ENCODE measurements around the gene CYBRD1.
"Not testable (repeated sequence)": the region's sequence is repeated elsewhere in the genome, so short reads cannot be mapped to it uniquely, and the experiment has no call there.

Gene CYBRD1

DNA sequence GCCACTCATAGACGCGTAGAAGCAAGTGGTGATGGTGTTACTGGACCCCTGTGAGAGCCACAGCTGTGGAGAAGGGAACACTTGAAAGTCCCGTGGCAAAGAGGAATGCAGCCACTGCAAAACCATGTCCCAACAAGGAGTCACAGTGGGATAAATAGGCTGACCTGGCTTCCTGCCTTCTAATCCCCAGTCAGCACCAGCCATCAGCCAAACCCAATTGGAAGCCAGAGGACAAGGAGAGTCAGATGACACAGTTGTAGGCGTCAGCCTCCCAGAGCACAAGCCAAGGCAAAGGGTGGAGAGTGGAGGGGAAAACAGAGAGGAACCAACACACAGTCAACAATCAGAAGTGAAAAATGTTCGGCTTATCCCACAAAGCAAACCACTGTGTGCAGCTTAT, 5.5 kb upstream of the CYBRD1 start:
- no peak for DNase-seq

DNA sequence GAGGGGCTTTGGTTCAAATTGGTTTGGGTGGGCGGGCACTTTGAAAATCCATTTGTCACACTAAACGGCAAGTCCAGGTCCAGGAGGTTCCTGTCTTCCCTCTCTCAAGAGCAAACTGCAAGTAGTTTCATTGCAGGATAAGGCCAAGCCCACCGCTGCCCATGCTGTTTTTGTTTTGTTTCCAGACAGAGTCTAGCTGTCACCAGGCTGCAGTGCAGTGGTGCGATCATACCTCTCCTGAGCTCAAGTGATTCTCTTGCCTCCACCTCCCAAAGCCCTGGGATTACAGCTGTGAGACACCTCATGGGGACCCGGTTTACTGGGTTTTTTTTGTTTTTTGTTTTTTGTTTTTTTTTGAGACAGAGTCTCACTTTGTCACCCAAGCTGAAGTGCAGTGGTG, 1.8 kb upstream of the CYBRD1 start:
- no peak for DNase-seq

DNA sequence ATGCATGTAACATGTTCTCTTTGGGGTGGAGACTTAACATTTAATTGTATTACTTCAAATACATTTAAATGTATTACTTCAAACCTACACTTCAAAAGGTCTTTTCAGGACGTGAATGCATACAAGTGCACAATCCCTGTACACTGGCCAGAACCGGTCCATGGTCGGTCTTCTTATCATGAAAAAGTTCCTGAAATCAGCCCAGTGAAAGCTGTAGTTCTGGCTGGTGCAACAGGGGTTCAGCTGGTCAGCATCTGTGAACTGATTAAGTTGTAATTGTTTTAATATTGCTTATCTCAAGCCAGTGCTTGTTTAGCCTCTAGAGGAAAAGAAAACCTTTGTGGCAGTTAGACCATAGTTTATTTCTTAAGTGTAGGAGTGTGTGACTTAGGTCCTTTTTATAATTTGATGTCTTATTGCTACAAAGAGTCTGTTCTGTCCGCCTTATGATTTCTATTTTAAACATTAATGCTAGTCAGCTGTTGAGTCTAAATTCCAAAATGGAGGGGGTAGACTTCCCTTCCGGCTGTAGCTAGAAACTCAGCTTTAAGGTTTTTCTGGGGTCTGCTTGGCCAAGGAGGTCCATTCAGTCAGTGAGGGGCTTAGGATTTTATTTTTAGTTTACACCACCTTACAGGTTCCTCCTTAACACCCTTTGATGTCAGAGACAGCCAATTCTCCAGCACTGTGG, 768 bp upstream of the CYBRD1 start:
- no peak for DNase-seq

DNA sequence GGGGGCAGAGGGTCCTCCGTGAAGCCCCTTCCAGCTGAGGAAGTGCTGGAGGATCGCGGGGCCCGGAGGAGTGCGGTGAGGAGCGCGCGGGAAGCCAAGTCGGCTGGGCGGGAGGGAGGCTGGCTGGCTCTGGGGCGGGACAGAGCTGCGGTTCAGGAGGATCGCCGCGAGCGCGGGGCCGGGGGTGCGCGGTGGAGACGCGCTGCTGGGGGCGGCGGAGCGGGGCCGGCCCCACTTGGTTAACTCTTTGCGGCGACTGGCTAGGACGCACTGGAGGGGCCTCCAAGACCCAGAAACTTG, 464 bp downstream of the CYBRD1 start:
- DNase-seq = no peak

DNA sequence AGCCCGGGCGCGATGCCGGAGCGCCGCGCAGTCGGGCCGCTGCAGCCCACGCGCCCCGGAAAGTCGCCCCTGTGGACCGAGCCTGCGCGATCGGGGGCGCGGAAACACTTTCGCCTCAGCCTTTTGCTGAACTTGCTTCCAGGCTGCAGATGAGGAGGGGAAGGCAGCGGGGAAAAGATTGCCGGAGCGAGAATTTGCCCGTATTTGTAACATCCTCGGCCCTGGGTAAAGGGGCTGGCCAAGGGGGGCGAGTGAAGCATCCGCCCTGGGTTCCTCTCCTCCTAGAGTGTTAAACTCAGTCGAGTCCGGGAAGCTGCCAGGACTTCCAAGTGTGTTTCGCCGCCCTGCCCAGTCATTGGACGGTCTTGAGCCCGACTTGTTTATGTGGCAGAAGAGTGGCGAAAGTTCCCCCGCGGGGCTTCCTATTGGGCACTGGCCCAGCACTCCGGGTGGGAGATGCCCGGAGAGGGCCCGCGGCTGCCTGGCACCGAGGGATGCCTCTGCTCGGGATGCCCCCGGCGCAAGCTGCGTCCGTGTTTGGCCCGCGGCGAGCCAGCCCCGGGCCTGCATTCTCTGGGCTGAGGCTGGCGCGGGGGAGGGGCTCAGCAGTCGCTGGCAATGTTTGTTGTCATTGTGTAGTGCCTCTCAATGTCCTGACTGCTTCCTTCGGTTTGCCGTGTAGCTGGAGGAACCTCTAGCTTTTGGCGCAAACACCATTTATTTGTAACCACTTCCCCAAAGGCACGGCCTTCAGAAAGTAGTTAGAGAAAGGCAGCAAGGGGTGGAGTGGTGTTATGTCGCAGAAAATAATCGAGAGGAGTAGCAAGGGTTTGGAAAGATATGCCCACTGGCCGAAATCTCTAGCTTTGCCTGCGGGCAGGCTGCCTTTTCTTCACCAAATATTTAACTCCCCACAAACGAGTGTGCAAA, 1.1 kb downstream of the CYBRD1 start:
- DNase-seq = no peak

DNA sequence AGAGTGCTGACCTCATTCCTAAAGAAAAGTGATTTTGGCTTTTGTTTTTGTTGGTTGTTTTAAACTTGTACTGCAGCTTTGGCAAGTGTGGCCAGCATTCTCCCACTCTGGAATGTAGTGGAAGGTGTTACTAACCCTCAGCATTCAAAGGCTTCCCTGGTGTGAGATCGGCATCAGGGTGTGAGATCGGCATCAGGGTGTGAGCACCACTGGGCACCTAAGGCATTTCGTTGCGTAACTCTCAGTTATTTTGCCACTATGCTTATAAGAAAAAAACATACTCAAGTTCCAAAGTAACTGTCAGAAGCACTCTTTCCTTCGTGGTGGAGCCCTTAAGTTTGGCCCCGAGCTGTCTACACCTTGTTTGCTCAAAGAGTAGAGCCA, 1.7 kb downstream of the CYBRD1 start:
- no peak for DNase-seq

DNA sequence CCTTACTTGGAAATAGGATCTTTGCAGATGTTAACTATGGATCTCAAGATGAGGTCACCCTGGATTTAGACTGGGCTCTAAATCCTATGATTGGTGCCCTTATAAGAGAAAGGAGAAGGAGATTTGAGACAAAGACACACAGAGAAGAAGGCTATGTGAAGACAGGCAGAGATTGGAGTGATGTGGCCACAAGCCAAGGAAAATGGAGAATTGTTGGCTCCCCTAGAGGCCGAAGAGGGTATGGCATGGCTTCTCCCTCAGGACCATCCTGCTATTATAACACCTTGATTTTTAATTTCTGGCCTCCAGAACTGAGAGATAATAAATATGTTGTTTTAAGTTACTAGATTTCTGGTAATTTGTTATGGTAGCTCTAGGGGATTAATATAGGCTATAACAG, 7.6 kb downstream of the CYBRD1 start:
- DNase-seq = no peak

DNA sequence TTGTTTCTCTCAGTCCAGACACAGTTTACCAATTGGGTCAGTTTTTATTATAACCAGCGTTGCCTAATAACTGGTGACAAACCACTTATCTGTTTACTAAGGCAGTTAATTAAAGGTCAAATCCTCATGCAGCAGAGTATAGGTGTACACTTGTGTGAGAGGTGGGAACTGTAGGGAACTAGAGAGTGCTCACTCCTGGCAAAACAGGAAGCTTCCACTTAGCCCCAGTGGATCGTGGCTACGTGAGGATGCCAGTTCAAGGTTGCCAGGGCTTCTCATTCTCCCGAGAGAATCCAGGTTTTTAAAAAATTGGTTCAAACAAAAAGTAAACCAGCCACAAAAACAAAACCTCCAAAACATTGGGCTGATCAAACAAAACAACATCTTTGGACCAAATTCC, 8.1 kb downstream of the CYBRD1 start:
- no peak for DNase-seq

DNA sequence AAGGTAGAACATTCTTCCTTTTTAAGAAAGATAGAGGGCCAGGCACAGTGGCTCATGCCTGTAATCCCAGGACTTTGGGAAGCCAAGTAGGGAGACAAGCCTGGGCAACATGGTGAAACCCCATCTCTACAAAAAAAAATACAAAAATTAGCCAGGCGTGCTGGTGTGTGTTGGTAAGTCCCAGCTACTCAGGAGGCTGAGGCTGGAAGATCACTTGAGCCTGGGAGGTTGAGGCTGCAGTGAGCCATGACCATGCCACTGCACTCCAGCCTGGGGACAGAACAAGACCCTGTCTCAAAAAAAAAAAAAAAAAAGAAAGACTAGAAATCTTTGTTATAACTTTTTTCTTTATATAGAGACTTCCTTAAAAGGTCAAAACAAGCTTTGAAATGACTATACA, 8.6 kb downstream of the CYBRD1 start:
- not testable (repeated sequence) for DNase-seq

DNA sequence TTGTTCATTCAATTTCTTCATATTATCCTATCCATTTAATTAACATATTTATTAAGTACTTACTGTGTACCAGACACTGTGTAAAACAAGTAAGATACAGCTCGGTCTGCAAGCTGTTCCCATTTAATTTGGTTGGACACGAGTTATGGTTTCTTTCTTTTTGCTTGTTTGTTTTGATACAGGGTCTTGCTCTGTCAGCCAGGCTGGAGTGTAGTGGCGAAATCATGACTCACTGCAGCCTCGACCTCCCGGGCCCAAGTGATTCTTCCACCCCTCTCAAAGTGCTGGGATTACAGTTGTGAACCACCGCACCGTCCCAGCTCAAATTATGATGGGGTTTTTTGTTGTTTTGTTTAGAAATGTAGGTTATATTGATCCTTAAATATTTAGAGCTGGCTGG, 9.0 kb downstream of the CYBRD1 start:
- DNase-seq = no peak

DNA sequence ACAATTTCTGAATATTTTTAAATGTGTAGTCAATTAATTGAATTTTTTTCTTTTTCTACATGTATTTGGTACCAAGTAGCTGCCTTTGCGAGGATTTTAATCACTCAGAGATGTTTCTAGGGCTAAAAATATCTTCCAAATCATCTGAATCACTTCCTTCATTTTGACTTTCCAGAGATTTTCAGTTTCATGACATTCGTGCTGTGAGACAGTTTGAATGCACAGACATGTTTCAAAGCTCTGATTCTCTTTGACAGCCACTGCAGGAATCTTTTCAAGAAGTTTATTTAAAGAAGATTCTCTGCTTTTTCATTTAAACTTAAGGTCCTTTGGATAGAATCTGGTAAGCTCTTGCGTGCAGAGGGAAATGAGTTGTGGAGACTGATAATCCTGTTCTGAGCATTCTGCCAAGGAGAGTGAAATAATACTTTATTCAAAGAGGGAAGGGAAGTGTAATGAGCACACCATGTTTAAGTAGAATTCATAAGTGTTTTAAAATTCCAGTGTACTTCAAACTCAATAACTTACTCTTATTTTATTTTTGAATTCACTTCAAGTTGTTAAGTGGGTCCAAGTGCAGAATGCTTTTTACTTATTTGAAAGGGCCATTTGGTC, 9.7 kb downstream of the CYBRD1 start:
- no peak for DNase-seq

DNA sequence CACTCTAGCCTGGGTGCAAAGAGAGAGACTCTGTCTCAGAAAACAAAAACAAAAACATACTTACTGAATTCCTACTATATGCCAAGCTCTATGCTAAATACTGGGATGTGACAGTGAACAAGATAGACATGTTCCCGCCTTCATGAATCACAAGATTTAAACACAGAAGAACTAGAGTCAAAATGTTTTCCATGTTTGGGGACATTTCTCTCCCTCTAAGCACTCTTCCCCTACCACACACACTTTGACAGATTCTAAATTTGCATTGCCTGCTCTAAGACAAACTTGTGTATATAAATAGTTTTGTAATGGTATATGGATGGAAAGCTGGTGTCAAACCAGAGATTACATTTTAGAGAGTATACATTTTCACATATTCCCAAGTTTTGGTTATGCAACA, 11.1 kb downstream of the CYBRD1 start:
- no peak for DNase-seq

DNA sequence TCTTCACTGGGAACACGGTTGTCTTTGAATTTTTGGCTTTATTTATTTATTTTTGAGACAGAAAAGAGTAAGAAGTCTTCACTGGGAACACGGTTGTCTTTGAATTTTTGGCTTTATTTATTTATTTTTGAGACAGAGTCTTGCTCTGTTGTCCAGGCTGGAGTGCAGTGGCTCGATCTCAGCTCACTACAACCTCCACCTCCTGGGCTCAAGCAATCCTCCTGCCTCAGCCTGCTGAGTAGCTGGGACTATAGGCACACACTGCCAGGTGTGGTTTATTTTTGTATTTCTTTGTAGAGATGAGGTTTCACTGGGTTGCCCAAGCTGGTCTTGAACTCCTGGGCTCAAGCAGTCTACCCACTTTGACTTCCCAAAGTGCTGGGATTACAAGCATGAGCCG, 13.3 kb downstream of the CYBRD1 start:
- DNase-seq = not testable (repeated sequence)

DNA sequence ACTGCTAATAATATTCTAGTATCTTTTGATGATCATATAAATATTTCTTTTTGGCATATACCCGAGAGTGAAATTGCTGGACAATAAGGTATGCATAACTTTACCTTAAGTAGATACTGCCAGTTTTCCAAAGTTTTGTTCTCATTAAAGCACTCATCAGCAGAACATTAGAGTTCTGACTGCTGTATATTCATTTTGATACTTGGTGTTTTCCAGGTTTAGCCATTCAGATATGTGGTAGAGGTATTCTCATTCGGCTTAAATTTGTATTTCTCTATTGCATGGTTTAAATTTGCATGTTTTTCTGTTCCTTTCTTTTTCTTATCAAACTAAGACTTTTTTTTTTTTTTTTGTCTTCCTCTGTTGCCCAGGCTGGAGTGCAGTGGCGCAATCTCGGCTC, 18.2 kb downstream of the CYBRD1 start:
- DNase-seq = no peak

DNA sequence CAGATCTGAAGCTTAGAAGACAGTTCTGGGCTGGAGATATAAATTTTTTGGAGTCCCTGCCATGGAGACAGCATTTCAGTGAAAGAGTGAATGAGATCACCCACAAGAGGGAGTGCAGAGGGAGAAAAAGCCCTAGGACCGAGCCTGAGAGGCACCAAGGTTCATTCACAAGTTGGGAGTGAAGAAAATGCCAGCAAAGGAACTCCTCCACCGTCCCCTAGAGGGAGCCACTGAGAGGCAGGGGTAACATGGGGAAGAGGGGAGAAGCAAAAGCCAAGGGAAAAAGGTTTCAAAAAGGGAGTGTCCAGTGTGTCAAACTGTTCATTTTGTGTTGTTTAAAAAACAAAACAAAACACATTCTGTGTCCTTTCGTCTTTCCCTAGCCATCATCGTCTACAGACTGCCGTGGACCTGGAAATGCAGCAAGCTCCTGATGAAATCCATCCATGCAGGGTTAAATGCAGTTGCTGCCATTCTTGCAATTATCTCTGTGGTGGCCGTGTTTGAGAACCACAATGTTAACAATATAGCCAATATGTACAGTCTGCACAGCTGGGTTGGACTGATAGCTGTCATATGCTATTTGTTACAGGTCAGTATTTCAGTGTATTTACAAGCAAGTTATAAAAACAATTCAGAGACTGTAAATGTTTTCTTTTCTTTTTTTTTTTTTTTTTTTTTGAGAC, 19.1 kb downstream of the CYBRD1 start:
- no peak for DNase-seq

DNA sequence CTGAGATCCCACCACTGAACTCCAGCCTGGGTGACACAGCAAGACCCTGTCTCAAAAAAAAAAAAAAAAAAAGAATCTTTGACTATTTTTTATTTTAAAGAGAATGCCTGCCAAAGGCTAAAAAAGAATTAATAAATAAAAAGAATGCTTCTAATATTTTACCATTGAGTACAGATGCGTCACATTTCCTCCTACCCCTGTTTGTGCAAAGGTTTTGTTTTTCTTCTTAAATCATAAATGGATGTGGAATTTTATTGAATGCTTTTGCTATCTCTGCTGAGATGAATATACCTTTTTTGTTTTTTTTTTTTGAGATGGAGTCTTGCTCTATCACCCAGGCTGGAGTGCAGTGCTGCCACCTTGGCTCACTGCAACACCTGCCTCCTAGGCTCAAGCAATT, 22.8 kb downstream of the CYBRD1 start:
- no peak for DNase-seq

DNA sequence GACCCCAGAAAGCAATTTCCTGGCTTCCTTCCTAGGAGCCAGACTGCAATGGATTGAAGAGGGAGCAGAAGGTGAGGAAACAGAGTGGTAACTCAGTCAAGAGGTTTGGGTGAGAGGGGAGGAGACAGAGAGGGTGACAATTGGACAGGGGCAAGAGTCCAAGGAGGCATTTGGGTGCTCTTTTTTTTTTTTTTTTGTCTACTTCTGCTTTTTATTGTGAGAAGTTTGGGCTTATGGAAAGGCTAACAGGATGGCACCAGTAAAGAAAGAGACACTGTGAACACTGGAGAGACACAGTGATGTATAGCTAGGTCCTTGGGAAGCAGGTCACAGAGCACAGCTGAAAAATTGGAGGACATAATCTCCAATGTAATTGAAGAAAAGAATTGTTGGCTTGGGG, 25.0 kb downstream of the CYBRD1 start:
- no peak for DNase-seq

DNA sequence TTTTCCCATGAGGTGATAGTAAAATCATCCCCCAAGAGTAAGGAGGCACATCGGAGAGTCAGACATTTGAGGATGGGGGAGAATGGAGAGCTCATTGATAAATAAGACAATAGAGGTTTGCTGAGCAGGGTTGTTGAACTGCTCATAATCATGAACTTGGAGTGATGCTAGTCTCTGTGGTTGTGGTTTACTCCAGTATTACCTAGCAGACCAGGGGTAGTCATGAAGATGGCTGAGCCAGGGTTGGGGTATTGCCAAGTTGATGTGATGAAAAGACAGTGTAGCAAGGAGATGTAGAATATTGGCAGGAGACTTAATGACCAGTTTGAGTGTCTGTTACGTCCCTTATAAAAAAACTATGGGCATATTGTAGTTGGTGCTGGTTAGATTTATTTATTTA, 25.4 kb downstream of the CYBRD1 start:
- DNase-seq = no peak

DNA sequence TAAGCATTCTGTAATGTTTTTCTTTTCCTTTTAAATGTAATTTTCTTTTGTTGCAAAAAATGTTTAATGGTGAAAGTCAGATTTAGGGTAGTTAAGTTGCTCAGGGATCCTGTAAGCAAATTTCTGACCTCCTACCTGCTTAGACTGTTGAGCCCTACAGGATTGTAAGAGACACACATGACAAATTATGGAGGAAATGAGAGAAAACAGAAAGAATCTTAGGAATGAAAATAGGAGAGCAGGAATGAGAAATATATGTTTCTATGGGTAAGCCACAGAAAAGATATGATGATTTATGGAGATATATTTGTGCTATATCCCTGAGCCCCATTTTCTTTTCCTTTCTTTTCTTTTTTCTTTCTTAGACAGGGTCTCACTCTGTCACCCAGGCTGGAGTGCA, 28.3 kb downstream of the CYBRD1 start:
- no peak for DNase-seq

DNA sequence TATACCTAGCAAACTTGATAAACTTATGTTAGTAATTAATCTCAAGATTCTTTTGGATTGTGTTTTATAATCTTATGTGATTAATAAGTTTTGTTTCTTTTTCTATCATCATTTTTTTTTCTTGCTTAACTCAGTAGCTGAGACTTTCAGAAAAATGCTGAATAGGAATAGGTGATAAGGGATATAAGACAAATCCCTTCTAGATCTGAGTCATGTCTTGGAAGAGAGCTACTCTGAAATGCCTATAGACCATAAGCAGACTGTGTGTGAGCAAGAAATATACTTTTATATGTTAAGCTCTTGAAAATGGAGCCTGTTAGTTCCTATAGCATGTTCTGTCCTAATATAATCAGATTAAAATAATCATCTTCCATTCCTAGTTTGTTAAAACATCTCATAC, 29.6 kb downstream of the CYBRD1 start:
- DNase-seq = no peak

DNA sequence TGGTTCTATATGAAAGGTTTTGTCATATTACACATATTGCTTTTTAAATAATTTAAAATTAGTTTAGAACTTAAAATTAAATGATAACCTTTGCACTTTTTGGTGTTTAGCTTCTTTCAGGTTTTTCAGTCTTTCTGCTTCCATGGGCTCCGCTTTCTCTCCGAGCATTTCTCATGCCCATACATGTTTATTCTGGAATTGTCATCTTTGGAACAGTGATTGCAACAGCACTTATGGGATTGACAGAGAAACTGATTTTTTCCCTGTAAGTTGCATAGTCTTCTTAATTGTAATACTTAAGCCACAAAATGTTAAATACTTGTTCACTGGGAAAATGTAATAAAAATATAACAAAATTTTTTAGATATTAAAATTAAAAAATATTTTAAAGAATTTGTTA, 31.0 kb downstream of the CYBRD1 start:
- DNase-seq = no peak

DNA sequence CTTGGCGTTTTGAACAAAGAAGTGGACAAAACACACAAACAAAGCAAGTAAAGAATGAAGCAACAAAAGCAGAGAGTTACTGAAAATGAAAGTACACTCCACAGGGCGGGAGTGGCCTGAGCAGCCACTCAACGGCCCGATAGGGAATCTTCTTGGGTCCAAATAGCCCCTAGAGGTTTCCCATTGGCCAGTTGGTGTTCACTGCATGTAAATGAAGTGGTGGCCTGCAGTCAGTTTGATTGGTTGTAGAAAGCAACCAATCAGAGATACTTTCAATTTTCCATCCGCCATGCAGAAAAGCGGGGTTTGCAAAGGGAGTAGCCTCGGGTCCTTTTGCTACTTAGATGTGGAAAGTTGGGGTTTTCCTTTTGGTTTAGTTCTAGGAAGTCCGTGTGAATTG, 31.6 kb downstream of the CYBRD1 start:
- peak; percentile 73 for DNase-seq

DNA sequence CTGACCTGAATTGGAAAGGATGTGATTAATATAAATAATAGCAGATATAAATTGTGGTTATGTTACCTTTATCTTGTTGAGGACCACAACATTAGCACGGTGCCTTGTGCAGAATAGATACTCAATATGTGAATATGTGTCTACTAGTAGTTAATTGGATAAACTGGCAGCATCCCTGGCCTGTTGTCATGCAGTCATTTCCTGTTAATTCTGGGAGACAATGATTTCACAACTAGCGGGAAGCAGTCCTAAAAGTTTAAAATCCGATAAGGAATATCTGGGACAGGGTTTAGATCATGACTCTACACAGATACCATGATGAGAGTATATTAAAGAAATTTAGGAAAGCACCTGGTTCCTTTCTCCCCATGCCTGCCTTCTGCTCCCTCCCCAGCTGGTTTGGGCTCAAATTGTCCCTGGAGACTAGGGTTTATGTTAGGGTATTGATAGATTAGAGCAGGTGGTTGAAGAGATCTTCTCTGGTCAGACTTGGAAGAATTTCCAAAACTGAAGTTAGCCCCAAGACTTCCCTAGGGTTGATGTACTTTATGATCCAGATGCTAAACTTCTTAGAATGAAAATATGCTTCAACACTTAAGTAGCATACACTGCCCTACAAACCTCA, 32.8 kb downstream of the CYBRD1 start:
- DNase-seq = no peak
